ENCODE data around the gene STH.
"Not testable (repeated sequence)": the region's sequence is repeated elsewhere in the genome, so short reads cannot be mapped to it uniquely, and the experiment has no call there.

Gene STH

DNA sequence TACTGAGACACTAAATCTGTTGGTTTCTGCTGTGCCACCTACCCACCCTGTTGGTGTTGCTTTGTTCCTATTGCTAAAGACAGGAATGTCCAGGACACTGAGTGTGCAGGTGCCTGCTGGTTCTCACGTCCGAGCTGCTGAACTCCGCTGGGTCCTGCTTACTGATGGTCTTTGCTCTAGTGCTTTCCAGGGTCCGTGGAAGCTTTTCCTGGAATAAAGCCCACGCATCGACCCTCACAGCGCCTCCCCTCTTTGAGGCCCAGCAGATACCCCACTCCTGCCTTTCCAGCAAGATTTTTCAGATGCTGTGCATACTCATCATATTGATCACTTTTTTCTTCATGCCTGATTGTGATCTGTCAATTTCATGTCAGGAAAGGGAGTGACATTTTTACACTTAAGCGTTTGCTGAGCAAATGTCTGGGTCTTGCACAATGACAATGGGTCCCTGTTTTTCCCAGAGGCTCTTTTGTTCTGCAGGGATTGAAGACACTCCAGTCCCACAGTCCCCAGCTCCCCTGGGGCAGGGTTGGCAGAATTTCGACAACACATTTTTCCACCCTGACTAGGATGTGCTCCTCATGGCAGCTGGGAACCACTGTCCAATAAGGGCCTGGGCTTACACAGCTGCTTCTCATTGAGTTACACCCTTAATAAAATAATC lies 14.6 kb downstream of the STH start:
- ATAC-seq (no peak), DNase-seq (no peak)

DNA sequence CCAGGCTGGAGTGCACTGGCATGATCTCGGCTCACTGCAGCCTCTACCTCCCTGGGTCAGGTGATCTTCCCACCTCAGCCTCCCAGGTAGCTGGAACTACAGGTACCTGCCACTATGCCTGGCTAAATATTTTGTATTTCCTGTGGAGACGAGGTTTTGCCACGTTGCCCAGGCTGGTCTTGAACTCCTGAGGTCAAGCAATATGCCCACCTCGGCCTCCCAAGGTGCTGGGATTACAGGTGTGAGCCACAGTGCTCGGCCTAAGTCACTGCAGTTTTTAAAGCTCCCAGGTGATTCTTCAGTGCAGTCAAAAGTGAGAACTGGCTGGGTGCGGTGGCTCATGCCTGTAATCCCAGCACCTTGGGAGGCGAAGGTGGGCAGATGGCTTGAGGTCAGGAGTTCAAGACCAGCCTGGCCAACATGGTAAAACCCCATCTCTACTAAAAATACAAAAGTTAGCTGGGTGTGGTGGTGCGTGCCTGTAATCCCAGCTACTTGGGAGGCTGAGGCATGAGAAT lies 20.4 kb downstream of the STH start:
- H3K4me3 Mint-ChIP-seq; H3K9me3 Mint-ChIP-seq; H3K27me3 Mint-ChIP-seq; DNase-seq; ATAC-seq; H3K36me3 Mint-ChIP-seq (ENCODE audit: low read depth): not testable (repeated sequence)
- H3K4me1 Mint-ChIP-seq = peaks cover 30% of the 10 kb centered on the region
- H3K27ac Mint-ChIP-seq = peak overlapping the region; percentile 86

More for the DNA sequence above, 14.6 kb downstream of the STH start:
- Mint-ChIP-seq H3K9me3 (no peaks in the 10 kb centered on the region), H3K4me1 (peaks cover 3% of the 10 kb centered on the region), H3K27me3 (no peaks in the 10 kb centered on the region), H3K27ac (peak overlapping the region; percentile 1), H3K4me3 (no peak overlapping the region), H3K36me3 (ENCODE audit: low read depth) (no peaks in the 10 kb centered on the region)

DNA sequence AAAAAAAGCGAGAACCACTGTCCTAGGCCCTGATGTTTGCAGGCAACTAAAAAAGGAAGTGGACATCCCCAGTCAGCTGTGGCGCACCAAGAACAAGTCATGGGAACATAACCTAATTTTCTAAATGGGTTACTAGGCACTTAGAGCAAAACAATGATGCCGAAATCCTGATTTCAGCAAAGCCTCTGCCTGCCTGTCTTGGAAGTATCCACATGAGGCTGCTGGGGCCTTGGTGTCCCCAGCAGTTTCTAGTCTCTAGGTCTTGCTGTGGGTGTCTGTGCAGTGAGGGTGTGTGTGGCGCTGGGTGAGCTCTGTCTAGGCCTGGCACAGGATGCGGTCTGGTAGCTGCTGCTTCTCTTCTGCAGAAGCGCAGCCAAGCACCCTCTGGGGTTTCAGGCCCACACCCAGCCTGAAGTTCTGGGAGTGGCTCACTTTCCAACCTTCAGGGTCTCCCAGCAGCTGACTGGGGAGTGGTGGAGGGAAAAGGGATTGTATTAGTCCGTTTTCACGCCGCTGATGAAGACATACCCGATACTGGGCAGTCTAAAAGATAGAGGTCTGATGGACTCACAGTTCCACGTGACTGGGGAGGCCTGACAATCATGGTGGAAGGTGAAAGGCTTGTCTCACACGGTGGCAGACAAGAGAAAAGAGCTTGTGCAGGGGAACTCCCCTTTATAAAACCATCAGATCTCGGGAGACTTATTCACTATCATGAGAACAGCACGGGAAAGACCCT lies 21.1 kb downstream of the STH start:
- Mint-ChIP-seq H3K4me1 (peaks cover 30% of the 10 kb centered on the region), H3K4me3 (peak overlapping the region; percentile 45)
- peak; percentile 42 for DNase-seq

DNA sequence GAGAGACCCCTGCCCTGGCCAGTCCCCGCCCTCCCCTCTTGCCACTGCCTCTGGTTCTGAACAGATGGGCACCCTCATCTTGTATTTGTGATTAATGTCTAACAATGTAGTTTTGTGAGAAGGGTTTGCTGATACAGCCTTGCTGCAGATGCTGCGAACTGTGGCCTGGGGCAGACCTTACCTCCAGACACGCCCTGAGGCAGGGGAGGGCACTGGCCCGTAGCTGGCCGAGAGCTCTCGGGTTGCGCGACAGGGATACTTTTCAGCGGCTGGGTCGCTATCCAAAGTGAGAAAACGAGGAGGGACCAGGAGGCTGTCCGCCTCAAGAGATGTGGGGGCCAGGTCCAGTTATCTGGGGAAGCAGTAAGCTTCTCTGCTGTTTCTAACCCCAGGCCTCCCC lies 21.9 kb downstream of the STH start:
- Mint-ChIP-seq H3K36me3 (ENCODE audit: low read depth) (peaks cover 5% of the 10 kb centered on the region), H3K4me3 (no peak overlapping the region), H3K9me3 (no peaks in the 10 kb centered on the region), H3K27me3 (no peaks in the 10 kb centered on the region), H3K27ac (peak overlapping the region; percentile 86), H3K4me1 (peaks cover 34% of the 10 kb centered on the region)
- ATAC-seq (peak; percentile 20), DNase-seq (no peak)

More for the DNA sequence above, 21.1 kb downstream of the STH start:
- ATAC-seq = peak; percentile 87
- Mint-ChIP-seq H3K9me3 (no peaks in the 10 kb centered on the region), H3K27ac (peak overlapping the region; percentile 86), H3K36me3 (ENCODE audit: low read depth) (peaks cover 5% of the 10 kb centered on the region), H3K27me3 (no peaks in the 10 kb centered on the region)

DNA sequence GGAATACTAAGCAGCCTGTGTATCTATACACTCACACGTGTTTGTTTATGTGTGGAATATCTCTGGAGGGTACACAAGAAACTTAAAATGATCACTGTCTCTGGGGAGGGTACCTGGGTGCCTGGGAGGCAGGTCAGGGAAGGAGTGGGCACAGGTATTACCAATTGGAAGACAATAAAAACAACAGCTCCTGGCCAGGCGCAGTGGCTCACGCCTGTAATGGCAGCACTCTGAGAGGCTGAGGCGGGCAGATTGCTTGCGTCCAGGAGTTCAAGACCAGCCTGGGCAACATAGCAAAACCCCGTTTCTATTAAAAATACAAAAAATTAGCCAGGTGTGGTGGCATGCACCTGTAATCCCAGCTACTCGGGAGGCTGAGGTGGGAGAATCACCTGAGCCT lies 24.3 kb downstream of the STH start:
- not testable (repeated sequence) for H3K27ac Mint-ChIP-seq; H3K4me3 Mint-ChIP-seq; H3K9me3 Mint-ChIP-seq; H3K36me3 Mint-ChIP-seq (ENCODE audit: low read depth); DNase-seq; H3K27me3 Mint-ChIP-seq; ATAC-seq
- H3K4me1 Mint-ChIP-seq = peaks cover 40% of the 10 kb centered on the region

DNA sequence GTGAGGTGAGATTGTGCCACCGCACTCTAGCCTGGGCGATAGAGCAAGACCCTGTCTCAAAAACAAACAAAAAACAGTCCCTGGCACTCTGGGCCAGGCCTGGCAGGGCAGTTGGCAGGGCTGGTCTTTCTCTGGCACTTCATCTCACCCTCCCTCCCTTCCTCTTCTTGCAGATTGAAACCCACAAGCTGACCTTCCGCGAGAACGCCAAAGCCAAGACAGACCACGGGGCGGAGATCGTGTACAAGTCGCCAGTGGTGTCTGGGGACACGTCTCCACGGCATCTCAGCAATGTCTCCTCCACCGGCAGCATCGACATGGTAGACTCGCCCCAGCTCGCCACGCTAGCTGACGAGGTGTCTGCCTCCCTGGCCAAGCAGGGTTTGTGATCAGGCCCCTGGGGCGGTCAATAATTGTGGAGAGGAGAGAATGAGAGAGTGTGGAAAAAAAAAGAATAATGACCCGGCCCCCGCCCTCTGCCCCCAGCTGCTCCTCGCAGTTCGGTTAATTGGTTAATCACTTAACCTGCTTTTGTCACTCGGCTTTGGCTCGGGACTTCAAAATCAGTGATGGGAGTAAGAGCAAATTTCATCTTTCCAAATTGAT lies 24.8 kb downstream of the STH start:
- Mint-ChIP-seq H3K27me3 (no peaks in the 10 kb centered on the region), H3K4me1 (peaks cover 37% of the 10 kb centered on the region), H3K27ac (no peak overlapping the region)

DNA sequence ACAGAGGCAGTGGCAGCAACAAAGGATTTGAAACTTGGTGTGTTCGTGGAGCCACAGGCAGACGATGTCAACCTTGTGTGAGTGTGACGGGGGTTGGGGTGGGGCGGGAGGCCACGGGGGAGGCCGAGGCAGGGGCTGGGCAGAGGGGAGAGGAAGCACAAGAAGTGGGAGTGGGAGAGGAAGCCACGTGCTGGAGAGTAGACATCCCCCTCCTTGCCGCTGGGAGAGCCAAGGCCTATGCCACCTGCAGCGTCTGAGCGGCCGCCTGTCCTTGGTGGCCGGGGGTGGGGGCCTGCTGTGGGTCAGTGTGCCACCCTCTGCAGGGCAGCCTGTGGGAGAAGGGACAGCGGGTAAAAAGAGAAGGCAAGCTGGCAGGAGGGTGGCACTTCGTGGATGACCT lies 25.5 kb downstream of the STH start:
- no peaks in the 10 kb centered on the region for H3K27me3 Mint-ChIP-seq
- DNase-seq (no peak), ATAC-seq (no peak)
- H3K27ac Mint-ChIP-seq = no peak overlapping the region
- no peak overlapping the region for H3K4me3 Mint-ChIP-seq
- H3K4me1 Mint-ChIP-seq = peaks cover 39% of the 10 kb centered on the region
- peaks cover 10% of the 10 kb centered on the region for H3K36me3 Mint-ChIP-seq (ENCODE audit: low read depth)
- H3K9me3 Mint-ChIP-seq = no peaks in the 10 kb centered on the region

More for the DNA sequence above, 24.8 kb downstream of the STH start:
- peaks cover 5% of the 10 kb centered on the region for H3K36me3 Mint-ChIP-seq (ENCODE audit: low read depth)
- DNase-seq = no peak
- no peak for ATAC-seq
- H3K9me3 Mint-ChIP-seq = no peaks in the 10 kb centered on the region
- no peak overlapping the region for H3K4me3 Mint-ChIP-seq

DNA sequence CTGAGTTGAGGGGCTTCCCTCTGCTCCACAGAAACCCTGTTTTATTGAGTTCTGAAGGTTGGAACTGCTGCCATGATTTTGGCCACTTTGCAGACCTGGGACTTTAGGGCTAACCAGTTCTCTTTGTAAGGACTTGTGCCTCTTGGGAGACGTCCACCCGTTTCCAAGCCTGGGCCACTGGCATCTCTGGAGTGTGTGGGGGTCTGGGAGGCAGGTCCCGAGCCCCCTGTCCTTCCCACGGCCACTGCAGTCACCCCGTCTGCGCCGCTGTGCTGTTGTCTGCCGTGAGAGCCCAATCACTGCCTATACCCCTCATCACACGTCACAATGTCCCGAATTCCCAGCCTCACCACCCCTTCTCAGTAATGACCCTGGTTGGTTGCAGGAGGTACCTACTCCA lies 26.0 kb downstream of the STH start:
- no peaks in the 10 kb centered on the region for H3K9me3 Mint-ChIP-seq
- DNase-seq (no peak), ATAC-seq (no peak)
- H3K27ac Mint-ChIP-seq = no peak overlapping the region
- H3K4me1 Mint-ChIP-seq = peaks cover 35% of the 10 kb centered on the region
- H3K4me3 Mint-ChIP-seq = no peak overlapping the region
- peaks cover 10% of the 10 kb centered on the region for H3K36me3 Mint-ChIP-seq (ENCODE audit: low read depth)
- H3K27me3 Mint-ChIP-seq = no peaks in the 10 kb centered on the region

DNA sequence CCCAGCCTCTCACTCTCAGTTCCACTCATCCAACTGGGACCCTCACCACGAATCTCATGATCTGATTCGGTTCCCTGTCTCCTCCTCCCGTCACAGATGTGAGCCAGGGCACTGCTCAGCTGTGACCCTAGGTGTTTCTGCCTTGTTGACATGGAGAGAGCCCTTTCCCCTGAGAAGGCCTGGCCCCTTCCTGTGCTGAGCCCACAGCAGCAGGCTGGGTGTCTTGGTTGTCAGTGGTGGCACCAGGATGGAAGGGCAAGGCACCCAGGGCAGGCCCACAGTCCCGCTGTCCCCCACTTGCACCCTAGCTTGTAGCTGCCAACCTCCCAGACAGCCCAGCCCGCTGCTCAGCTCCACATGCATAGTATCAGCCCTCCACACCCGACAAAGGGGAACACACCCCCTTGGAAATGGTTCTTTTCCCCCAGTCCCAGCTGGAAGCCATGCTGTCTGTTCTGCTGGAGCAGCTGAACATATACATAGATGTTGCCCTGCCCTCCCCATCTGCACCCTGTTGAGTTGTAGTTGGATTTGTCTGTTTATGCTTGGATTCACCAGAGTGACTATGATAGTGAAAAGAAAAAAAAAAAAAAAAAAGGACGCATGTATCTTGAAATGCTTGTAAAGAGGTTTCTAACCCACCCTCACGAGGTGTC lies 26.6 kb downstream of the STH start:
- Mint-ChIP-seq H3K4me3 (no peak overlapping the region), H3K27ac (peak overlapping the region; percentile 38), H3K27me3 (no peaks in the 10 kb centered on the region), H3K9me3 (no peaks in the 10 kb centered on the region), H3K4me1 (peaks cover 31% of the 10 kb centered on the region), H3K36me3 (ENCODE audit: low read depth) (peaks cover 16% of the 10 kb centered on the region)
- ATAC-seq (no peak), DNase-seq (no peak)

DNA sequence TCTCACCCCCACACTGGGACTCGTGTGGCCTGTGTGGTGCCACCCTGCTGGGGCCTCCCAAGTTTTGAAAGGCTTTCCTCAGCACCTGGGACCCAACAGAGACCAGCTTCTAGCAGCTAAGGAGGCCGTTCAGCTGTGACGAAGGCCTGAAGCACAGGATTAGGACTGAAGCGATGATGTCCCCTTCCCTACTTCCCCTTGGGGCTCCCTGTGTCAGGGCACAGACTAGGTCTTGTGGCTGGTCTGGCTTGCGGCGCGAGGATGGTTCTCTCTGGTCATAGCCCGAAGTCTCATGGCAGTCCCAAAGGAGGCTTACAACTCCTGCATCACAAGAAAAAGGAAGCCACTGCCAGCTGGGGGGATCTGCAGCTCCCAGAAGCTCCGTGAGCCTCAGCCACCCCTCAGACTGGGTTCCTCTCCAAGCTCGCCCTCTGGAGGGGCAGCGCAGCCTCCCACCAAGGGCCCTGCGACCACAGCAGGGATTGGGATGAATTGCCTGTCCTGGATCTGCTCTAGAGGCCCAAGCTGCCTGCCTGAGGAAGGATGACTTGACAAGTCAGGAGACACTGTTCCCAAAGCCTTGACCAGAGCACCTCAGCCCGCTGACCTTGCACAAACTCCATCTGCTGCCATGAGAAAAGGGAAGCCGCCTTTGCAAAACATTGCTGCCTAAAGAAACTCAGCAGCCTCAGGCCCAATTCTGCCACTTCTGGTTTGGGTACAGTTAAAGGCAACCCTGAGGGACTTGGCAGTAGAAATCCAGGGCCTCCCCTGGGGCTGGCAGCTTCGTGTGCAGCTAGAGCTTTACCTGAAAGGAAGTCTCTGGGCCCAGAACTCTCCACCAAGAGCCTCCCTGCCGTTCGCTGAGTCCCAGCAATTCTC lies 27.4 kb downstream of the STH start:
- H3K27me3 Mint-ChIP-seq = no peaks in the 10 kb centered on the region
- peaks cover 21% of the 10 kb centered on the region for H3K36me3 Mint-ChIP-seq (ENCODE audit: low read depth)
- ATAC-seq = no peak
- DNase-seq = no peak
- H3K4me1 Mint-ChIP-seq = peaks cover 27% of the 10 kb centered on the region
- no peaks in the 10 kb centered on the region for H3K9me3 Mint-ChIP-seq
- H3K4me3 Mint-ChIP-seq = no peak overlapping the region
- peak overlapping the region; percentile 38 for H3K27ac Mint-ChIP-seq

DNA sequence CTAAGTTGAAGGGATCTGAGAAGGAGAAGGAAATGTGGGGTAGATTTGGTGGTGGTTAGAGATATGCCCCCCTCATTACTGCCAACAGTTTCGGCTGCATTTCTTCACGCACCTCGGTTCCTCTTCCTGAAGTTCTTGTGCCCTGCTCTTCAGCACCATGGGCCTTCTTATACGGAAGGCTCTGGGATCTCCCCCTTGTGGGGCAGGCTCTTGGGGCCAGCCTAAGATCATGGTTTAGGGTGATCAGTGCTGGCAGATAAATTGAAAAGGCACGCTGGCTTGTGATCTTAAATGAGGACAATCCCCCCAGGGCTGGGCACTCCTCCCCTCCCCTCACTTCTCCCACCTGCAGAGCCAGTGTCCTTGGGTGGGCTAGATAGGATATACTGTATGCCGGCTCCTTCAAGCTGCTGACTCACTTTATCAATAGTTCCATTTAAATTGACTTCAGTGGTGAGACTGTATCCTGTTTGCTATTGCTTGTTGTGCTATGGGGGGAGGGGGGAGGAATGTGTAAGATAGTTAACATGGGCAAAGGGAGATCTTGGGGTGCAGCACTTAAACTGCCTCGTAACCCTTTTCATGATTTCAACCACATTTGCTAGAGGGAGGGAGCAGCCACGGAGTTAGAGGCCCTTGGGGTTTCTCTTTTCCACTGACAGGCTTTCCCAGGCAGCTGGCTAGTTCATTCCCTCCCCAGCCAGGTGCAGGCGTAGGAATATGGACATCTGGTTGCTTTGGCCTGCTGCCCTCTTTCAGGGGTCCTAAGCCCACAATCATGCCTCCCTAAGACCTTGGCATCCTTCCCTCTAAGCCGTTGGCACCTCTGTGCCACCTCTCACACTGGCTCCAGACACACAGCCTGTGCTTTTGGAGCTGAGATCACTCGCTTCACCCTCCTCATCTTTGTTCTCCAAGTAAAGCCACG lies 28.3 kb downstream of the STH start:
- H3K27ac Mint-ChIP-seq = peak overlapping the region; percentile 8
- ATAC-seq = no peak
- H3K27me3 Mint-ChIP-seq = no peaks in the 10 kb centered on the region
- H3K4me1 Mint-ChIP-seq = peaks cover 25% of the 10 kb centered on the region
- H3K36me3 Mint-ChIP-seq (ENCODE audit: low read depth) = peaks cover 22% of the 10 kb centered on the region
- no peaks in the 10 kb centered on the region for H3K9me3 Mint-ChIP-seq
- no peak for DNase-seq
- H3K4me3 Mint-ChIP-seq = no peak overlapping the region

DNA sequence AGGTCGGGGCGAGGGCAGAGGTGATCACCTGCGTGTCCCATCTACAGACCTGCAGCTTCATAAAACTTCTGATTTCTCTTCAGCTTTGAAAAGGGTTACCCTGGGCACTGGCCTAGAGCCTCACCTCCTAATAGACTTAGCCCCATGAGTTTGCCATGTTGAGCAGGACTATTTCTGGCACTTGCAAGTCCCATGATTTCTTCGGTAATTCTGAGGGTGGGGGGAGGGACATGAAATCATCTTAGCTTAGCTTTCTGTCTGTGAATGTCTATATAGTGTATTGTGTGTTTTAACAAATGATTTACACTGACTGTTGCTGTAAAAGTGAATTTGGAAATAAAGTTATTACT lies 28.9 kb downstream of the STH start:
- no peak overlapping the region for H3K4me3 Mint-ChIP-seq
- no peaks in the 10 kb centered on the region for H3K9me3 Mint-ChIP-seq
- ATAC-seq = no peak
- peaks cover 25% of the 10 kb centered on the region for H3K4me1 Mint-ChIP-seq
- no peak for DNase-seq
- H3K27me3 Mint-ChIP-seq = no peaks in the 10 kb centered on the region
- H3K27ac Mint-ChIP-seq = no peak overlapping the region
- peaks cover 23% of the 10 kb centered on the region for H3K36me3 Mint-ChIP-seq (ENCODE audit: low read depth)

DNA sequence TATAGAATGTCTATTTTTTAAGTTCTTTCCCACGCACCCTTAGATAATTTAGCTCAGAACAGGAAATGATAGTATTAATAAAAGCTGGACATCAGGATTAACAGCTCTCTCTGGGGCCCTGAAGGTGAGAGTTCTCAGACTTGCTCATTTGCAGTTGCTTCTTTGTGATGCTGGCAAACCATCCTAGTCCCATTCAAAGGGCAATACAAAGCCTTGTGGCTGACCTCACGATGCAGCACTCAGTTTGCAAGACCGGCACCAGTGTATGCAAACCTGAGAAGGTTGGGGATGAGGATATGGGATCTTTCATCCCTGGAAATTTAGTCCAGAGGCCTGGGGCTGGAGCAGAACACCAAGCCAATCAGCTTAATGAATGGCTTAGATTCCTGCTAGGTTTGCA lies 29.3 kb downstream of the STH start:
- Mint-ChIP-seq H3K27me3 (no peaks in the 10 kb centered on the region), H3K36me3 (ENCODE audit: low read depth) (peaks cover 27% of the 10 kb centered on the region), H3K9me3 (no peaks in the 10 kb centered on the region), H3K4me3 (no peak overlapping the region), H3K27ac (no peak overlapping the region), H3K4me1 (peaks cover 25% of the 10 kb centered on the region)
- DNase-seq (no peak), ATAC-seq (no peak)
